ENCODE results near the gene VPS26C.

The VPS26C gene

DNA sequence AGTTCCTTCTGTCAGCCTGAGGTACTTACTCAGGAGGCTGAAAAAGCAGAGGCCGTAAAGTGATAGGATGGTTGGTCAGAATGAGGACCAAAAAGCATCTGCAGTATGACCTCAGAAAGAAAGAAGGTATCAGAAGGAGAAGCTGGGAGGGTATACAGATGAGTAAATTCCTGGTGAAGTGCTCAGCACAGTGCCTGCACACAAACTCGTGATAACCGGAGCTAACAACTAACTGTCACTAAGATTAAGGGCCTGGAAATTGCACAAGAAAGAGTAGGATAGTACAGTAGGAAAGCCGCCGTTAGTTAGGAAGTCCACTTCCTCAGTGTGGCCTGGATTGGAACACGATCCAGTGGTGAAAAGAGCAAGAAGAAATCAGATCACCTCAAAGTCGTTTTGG lies 62.6 kb downstream of the VPS26C start:
- no peak for DNase-seq (ENCODE audit: low read depth, low spot score)

DNA sequence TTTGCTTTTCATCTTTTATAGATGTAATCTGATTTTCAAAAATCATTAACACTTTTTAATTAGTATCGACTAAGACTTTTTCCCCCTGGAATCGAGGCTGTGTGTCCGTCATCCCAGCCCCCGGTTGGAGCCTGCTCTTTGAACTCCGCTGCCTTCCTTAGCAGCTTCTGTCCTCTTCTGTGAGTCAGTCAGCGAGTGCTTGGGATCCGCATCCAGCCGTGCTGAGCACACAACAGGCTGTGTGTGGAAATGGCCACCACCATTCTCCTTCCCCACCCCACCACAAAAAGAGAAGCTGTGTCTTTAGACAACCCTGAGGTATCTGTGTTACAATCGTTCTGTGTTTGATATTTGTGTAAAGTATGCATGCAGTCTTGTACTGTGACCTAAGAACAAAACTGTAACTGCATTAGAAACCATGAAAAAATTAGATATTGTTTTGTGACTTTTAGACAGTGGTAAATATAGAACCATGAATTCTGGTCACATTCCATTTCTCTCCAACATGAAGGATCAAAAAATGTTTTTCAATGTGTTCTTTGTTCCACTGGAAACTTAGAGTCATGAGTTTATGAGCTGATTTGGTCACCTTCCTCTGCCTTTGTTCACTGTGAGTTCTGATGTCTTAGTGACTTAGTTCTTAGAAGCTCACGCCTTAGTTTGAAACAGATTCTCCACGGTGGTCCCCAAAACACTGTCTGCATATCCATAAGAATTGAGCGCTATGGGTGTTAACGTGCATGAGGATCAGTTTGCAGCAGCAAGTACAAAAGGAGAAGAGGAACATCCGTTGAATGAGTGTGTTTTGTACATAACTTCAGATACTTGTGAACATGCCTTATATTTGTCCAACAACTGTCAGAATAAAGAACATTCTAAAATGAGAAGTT lies 64.7 kb downstream of the VPS26C start:
- no peak for DNase-seq (ENCODE audit: low read depth, low spot score)

DNA sequence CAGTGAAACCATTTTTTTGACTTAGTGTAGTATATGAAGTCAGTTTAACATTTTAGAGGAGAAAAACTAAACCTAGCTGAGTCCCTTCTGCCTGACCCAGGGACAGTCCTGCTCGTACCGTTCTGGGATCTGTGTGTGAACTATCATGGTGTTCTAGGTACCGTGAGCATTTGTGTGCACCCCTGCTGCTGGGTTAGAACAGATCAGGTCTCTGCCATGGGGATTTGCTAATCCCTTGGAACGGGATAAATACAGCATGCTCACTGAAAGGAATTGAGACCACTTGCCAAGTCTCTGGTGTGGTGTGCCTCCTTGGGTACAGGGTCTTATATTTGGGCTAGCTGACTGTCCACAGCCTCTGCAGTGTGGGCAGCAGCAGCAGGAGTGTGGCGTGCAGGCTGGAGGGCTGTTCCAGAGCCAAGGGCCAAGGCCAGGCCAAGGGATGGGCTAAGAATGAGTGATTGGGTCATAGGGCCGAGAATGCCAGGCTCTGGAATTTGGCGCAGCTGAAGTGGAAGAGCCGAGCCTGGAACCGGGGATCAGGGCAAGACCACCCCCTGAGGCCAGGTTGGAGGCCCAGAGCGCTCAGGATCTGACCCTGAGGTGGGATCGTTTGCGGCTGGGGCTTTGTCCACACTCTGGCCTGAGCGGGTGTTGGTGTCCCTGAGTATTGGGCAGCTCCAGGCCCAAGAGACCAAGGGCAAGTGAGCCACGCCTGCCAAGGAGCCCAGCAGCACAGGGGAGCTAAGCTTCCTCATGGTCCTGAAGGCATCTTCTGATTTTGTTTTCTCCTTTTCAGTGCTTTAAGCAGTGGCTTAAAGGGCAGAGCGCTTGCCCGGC lies 66.3 kb downstream of the VPS26C start:
- DNase-seq (ENCODE audit: low read depth, low spot score): no peak

DNA sequence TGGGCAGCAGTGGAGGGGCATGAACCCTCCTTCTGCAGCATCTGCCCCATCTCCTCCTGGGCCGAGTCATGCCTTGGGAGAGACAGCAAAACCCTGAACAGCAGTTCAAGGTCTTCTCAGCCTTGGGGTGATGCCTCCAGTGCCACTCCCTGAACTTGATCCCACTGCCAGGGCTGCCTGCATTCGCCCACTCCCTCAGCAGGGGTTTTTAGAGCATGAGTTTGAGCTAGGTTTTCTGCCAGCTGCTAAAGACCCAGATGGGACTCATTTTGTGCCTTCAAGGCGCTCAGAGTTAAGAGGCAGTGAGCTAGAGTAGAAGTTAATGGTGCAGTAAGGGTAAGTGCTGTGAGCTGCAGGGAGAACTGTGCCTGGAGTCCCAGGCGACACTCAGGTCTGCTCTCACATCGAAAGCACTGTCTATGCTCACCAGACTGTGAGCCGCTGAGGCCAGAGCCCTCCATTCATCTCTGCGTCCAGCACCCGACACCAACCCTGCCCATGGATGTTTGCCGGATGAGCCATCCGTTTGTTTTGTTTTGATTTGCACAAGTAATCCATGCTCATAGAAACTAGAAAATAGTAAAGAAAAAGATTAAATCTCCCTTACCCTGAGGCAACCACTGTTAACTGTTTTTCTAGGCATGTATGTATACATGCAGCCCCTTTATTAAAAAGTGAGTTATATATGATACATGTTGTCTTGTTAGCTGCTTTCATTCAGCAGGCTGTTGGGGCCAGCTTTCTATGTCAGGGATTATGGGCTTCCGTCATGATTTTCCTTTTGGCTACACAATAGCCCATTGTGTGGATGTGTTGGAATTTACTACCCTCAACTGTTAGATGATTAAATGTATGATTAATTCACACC lies 67.8 kb downstream of the VPS26C start:
- peak; percentile 94 for DNase-seq (ENCODE audit: low read depth, low spot score)

DNA sequence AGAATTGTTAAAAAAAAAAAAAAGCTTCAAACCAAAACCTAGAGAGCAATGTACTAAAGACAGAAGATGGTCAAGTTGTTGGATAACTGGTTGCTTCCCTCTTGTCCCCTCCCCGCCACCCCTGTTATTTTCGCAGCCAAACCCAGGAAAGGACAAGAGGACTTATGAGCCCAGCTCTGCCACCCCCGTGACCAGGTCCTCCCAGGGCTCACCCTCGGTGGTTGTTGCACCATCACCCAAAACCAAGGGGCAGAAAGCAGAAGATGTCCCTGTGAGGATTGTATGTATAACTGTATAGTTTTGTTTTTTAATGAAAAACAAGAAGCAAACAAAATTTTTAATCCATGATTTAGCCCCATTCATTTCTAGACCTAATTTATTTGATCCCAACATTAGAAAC lies 69.4 kb downstream of the VPS26C start:
- no peak for DNase-seq (ENCODE audit: low read depth, low spot score)

DNA sequence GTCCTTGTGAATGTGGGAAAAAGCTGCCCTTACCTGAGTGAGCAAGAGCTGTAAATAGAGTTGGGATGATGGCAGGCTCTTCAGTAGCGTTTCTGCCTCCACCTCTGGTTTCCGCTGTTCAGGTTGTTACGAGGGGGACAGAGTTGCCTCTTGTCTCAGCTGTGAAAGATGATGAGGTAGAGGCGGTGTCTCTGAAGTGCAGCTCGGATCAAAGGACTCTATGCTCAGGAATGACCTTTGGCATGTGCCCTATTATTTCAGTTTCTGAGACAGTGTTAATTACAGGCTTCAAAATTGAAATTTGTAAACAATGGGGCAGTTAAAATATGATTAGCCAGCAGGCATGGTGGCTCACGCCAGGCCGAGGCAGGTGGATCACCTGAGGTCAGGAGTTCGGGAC lies 70.3 kb downstream of the VPS26C start:
- no peak for DNase-seq (ENCODE audit: low read depth, low spot score)

DNA sequence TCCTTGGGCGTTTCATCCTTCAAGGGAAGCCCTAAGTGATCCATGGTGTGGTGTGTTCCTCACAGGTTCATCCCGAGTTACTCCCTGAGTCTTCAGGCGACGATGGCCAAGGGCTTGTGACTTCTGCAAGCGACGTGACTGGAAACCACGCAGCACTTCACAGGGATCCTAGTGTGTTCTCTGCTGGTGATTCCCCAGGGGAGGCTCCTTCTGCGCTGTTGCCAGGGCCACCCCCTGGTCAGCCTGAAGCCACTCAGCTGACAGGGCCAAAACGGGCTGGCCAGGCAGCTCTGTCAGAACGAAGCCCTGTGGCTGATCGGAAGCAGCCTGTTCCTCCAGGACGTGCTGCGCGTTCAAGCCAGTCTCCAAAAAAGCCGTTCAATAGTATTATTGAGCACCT lies 71.5 kb downstream of the VPS26C start:
- DNase-seq (ENCODE audit: low read depth, low spot score): no peak

DNA sequence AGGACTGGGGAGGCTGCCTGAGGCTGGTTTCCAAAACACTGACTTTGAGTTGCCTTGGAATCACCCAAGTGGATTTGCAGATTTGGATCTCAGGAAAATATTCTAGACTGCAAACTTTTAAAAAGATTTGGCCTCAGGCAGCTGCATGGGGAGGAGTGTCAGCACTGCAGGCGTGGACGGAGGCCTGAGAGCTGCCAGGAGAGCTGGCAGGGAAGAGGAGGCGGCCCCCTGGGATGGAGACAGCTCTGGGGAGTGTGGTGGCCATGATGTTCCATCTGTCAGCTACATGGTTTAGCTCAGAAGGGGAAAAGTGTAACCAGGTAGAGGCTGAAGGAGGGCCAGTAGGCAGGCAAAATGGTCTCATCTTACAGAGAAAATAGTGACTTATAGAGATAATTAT lies 72.1 kb downstream of the VPS26C start:
- no peak for DNase-seq (ENCODE audit: low read depth, low spot score)

DNA sequence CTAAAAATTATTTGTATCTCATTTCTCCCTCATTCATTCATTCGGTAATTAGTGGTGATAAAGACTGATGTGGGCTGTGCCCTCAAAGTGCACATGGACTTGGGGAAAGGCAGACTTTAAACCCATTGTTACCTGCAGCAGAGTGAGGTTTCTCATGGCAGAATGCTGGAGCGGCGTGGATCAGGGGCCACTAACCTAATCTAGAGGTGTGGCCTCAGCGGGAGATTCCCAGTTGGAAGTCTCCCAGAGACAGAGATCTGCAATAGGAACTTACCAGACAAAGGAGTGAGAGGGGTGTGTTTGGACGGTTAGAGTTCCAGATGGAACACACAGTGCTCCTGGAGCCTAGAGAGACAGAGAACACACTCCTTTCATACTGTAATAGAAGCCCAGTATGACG lies 73.5 kb downstream of the VPS26C start:
- DNase-seq (ENCODE audit: low read depth, low spot score): no peak

DNA sequence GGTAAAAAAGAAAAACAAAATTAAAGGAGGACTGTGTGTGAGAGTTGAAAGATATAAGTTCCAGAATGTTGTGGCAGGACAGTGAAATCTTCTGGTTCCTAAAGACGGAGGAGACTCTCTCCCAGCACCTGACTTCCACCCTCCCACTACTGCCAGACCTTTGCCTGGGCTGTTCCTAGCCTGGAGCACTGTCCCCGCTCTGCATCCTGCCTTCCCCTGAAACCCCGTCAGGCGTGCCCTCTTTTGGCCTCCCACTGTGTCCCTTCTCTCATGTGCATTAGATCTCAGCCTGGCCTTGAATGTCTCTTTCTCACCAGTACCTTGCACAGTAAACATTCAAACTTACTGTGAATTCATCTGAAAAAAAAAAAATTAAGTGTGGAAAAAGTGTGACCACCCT lies 74.1 kb downstream of the VPS26C start:
- no peak for DNase-seq (ENCODE audit: low read depth, low spot score)

DNA sequence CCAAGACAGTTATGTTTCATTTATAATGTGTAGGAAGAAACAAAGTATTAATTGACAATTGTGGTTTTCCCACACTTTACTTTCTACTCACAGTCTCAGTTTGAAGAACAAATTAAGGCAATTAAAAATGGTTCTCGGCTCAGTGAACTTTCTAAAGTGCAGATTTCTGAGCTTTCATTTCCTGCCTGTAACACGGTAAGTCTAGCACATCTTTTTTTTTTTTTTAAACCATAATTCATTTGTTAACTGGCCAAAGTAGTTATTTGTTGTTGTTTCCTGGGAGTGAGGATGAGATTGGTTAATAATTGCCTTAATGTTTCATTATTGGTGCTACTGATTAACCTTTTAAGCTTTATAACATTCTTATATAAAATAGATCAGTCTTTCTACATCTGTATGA lies 75.1 kb downstream of the VPS26C start:
- DNase-seq (ENCODE audit: low read depth, low spot score): no peak

DNA sequence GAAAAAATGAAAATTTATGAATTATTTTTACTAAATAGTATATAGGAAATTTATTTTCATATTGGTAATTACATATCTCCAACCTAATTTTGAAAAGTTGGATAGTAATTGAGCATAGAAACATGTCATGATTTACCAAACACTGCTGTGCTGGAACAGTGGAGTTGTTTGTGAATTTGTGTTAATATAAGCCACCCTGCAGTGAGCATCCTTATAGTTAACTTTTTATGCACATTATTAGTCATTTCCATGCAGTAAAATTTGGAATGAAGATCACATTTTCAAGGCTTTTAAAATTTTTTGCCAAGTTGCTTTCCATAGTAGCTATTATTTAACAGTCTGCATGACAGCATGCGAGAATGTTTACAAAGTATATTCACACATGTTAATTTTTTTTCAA lies 78.3 kb downstream of the VPS26C start:
- DNase-seq (ENCODE audit: low read depth, low spot score): no peak

DNA sequence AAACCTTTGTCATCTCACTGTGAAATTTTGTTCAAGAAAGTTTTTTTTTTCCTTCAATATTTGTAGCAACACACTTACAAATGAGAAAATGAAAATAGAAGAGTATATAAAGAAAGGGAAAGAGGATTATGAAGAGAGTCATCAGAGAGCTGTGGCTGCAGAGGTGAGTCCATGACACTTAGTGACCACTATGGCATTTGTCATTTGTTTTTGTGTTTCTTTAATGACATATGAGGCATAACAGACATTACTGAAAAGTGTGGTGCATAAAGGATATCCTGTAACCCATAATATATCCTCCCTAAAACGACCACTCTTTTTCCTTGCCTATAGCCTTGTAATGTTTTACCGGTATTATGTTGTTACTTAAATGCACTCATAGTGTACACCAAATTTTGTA lies 80.2 kb downstream of the VPS26C start:
- no peak for DNase-seq (ENCODE audit: low read depth, low spot score)

DNA sequence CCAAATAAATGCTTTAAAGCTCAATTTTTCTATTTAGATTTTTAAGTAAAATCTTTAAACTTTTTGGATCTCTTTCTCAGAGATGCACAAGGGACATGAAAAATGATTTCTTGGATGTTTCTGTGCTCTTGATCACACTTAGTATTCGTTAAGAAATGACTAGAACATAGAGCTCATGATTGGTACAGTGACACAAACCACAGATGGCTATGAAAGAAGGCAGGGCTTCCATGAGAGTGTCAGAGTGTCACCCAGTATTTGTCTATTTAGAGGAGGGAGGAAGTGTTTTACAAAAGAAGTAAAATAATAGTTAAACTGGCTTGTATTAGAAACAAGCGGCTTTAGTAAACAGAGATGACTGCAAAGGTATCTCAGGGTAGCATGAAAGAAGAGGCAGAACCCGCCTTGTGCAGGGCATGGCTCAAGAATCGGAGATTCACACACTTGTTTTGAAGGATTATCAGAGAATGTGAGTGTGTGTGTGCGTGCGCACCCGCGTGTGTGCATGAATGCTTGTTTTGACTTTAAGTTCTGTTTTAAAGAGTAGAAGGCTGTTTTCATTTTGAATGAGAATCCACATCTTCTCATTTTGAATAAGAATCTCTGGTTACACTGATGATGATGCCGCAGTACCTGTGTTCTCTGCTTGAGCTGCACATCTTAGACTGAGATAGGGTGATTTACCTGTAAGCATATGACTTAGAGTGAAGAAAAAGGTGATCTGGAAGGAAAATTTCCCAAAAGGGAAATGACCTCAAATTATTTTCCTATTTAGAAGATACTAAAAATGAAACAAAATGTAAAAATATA lies 82.1 kb downstream of the VPS26C start:
- no peak for DNase-seq (ENCODE audit: low read depth, low spot score)

DNA sequence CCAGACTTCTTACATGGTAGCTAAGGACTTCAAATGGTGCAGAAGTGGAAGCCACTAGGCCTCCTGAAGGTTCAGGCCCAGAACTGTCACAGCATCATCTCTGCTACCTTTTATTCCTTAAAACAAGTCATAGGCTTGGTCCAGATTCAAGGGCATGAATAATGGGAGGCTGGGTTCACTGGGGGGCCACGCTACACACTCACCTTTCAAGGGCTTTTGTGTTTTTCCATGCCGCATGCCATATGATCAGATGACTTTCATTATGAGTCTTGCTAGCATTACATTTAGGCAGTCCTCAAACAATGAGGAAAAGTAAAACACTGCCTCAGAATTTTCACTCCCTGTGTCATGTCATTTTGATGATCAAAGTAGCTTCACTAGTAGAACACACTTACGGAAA lies 83.4 kb downstream of the VPS26C start:
- no peak for DNase-seq (ENCODE audit: low read depth, low spot score)

DNA sequence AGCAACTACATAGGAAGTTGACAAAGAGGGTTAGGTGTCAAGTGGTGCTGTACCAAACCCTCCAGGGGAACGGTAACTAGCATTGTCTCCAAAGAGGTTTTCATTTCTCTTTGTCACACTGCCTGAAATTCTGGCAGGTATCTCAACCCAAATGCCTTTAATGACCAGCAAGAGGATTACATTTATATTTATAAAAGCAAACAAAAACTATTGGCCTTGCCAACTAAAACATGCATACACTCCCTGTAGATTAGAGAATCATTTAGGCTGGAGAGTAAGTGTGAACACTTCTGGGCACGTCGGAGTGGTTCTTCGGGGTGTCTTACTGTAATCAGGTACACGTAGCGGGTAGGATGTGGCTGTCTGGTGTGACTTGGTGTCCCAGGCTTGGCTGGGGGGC lies 84.9 kb downstream of the VPS26C start:
- DNase-seq (ENCODE audit: low read depth, low spot score): no peak

DNA sequence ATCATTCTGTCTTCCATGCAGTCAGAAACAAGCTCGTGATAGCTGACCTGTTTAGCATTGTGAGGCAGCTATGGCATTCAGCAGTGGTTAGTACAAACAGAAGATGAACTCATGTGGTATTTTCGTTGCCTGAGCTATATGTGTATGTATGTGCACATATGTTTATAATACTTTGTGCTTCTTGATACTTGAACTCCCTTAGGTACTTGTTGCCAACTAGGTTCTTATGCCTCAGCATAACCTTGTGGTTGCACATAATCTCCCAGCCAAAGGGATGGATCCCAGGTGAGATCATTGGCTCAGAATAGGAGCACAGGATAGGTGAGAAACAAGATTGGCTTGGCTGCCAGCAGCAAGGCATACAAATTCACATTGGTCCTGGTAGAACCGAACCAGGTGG lies 86.1 kb downstream of the VPS26C start:
- DNase-seq (ENCODE audit: low read depth, low spot score): no peak

DNA sequence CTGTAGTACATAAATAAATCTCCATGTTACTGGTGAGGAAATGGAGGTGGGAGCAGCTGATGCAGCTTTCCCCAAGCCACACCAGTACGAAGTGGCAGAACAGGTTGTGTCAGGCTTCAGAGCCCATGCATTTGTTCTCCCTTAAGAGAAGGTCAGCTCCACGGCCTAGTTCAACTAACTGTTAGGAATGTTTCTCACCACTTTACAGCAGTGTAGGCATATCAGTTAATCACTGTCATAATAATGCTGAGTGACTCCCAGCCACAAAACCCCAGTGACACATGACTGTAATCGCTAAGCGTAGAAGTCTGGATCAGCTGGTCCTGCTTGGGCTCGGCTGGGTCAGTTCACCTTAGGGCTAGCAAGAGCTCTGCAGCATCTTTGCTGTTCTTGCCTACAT lies 90.4 kb downstream of the VPS26C start:
- DNase-seq (ENCODE audit: low read depth, low spot score): no peak
